ENCODE results near the gene COMMD10. TPM values are rescaled to one million over a fixed set of nuclear protein-coding genes. Genes with fewer than 3 reads are reported as not detected.
"Not testable (repeated sequence)": the region's sequence is repeated elsewhere in the genome, so short reads cannot be mapped to it uniquely, and the experiment has no call there.

COMMD10 gene
- total and polyA plus RNA-seq, 2 experiments from 2014 or later, result 37.7 to 52.2 TPM

GRCh38 chr5:116091416-116091815, 6.6 kb downstream of the COMMD10 start:
- Histone ChIP-seq H3K4me3 (no peak overlapping the region), H3K4me1 (ENCODE audit: insufficient read depth) (peaks cover 11% of the 10 kb centered on the region), H4K20me1 (ENCODE audit: insufficient read depth, poor library complexity, severe bottlenecking) (no peaks in the 10 kb centered on the region), H3K36me3 (replicated peaks; ENCODE audit: insufficient read depth, low read depth) (no peaks in the 10 kb centered on the region), H3K4me2 (no peak overlapping the region), H3K79me2 (peaks cover 19% of the 10 kb centered on the region), H3K27me3 (no peaks in the 10 kb centered on the region), H3K9me3 (ENCODE audit: low read depth) (no peaks in the 10 kb centered on the region), H2AFZ (no peak overlapping the region), H3K9me2 (replicated peaks; ENCODE audit: insufficient read depth) (no peaks in the 10 kb centered on the region), H3K27ac (no peak overlapping the region)
- TF ChIP-seq EZH2 (IDR thresholded peaks at IDR 0.05; ENCODE audit: borderline replicate concordance), result no peak
- TF ChIP-seq CTCF (IDR thresholded peaks at IDR 0.05; ENCODE audit: poor library complexity), result no peak
- TF ChIP-seq EZH2phosphoT487 (IDR thresholded peaks at IDR 0.05; ENCODE audit: low read depth, severe bottlenecking, unreplicated experiment), result no peak
- 57% methylated on average over 1 of the region's 1 CpG for WGBS (ENCODE audit: low lambda C conversion rate, missing lambda C conversion rate)
- no peak for DNase-seq (ENCODE audit: low spot score)

DNA sequence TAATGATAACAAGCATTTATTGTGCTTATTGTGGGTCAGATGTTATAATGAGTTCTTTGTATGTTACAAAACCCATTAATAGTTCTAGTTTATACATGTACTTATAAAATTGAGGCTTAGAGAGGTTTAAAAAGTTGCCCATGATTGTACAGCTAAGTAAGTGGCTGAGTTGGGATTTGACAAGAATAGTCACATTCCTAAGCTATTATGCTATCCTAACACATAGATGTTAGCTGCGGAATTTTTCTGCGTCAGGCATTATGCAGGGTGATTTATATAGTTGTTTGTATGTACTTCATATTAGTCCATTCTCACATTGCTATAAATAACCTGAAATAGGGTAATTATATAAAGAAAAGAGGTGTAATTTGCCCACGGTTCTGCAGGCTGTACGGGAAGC, 12.5 kb downstream of the COMMD10 start:
- no peak for TF ChIP-seq EZH2 (IDR thresholded peaks at IDR 0.05; ENCODE audit: borderline replicate concordance)
- no peak for TF ChIP-seq CTCF (IDR thresholded peaks at IDR 0.05; ENCODE audit: poor library complexity)
- TF ChIP-seq EZH2phosphoT487 (IDR thresholded peaks at IDR 0.05; ENCODE audit: low read depth, severe bottlenecking, unreplicated experiment), result no peak
- WGBS (ENCODE audit: low lambda C conversion rate, missing lambda C conversion rate), result 91% methylated on average over 4 of the region's 4 CpGs
- H3K27ac ChIP-seq, result no peak overlapping the region

DNA sequence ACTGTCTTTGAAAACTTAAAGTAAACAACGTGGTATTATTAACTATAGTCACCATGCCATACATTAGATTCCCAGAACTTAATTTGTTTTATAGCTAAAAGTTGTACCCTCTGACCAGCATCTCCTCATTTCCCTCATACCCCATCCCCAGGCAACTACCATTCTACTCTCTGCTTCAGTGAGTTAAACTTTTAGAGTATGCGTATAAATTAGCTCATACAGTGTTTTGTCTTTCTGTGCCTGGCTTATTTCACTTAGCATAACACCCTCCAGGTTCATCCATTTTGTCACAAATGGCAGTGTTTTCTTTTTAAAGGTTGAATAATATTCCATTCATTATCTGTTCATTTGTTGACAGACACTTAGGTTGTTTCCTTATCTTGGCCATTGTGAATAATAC, 14.2 kb downstream of the COMMD10 start:
- H3K4me1 ChIP-seq (ENCODE audit: insufficient read depth), result no peaks in the 10 kb centered on the region
- H2AFZ ChIP-seq, result no peak overlapping the region
- H3K9me3 ChIP-seq (ENCODE audit: low read depth), result no peaks in the 10 kb centered on the region
- no peaks in the 10 kb centered on the region for H3K27me3 ChIP-seq
- H3K79me2 ChIP-seq, result no peaks in the 10 kb centered on the region
- H3K36me3 ChIP-seq (replicated peaks; ENCODE audit: insufficient read depth, low read depth), result no peaks in the 10 kb centered on the region
- 97% methylated on average over 2 of the region's 2 CpGs for WGBS (ENCODE audit: low lambda C conversion rate, missing lambda C conversion rate)
- no peak for TF ChIP-seq EZH2phosphoT487 (IDR thresholded peaks at IDR 0.05; ENCODE audit: low read depth, severe bottlenecking, unreplicated experiment)
- no peak for TF ChIP-seq CTCF (IDR thresholded peaks at IDR 0.05; ENCODE audit: poor library complexity)
- no peak for TF ChIP-seq EZH2 (IDR thresholded peaks at IDR 0.05; ENCODE audit: borderline replicate concordance)
- H4K20me1 ChIP-seq (ENCODE audit: insufficient read depth, poor library complexity, severe bottlenecking), result no peaks in the 10 kb centered on the region
- H3K4me3 ChIP-seq, result no peak overlapping the region
- H3K9me2 ChIP-seq (replicated peaks; ENCODE audit: insufficient read depth), result no peaks in the 10 kb centered on the region
- DNase-seq (ENCODE audit: low spot score), result no peak
- H3K4me2 ChIP-seq, result no peak overlapping the region
- H3K27ac ChIP-seq, result no peak overlapping the region

More for the DNA sequence above, 12.5 kb downstream of the COMMD10 start:
- Histone ChIP-seq H3K4me3 (no peak overlapping the region), H3K4me1 (ENCODE audit: insufficient read depth) (no peaks in the 10 kb centered on the region), H3K27me3 (no peaks in the 10 kb centered on the region), H3K9me2 (replicated peaks; ENCODE audit: insufficient read depth) (no peaks in the 10 kb centered on the region), H3K36me3 (replicated peaks; ENCODE audit: insufficient read depth, low read depth) (no peaks in the 10 kb centered on the region), H3K9me3 (ENCODE audit: low read depth) (no peaks in the 10 kb centered on the region), H3K79me2 (no peaks in the 10 kb centered on the region), H3K4me2 (no peak overlapping the region), H4K20me1 (ENCODE audit: insufficient read depth, poor library complexity, severe bottlenecking) (no peaks in the 10 kb centered on the region), H2AFZ (no peak overlapping the region)
- DNase-seq (ENCODE audit: low spot score), result no peak

DNA sequence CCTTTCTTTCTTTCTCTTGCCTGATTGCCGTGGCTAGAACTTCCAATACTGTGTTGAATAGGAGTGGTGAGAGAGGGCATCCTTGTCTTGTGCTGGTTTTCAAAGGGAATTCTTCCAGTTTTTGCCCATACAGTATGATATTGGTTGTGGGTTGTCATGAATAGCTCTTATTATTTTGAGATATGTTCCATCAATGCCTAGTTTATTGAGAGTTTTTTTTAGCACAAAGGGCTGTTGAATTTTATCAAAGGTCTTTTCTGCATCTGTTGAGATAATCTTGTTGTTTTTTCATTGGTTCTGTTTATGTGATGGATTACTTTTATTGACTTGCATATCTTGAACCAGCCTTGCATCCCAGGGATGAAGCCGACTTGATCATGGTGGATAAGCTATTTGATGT, 20.1 kb downstream of the COMMD10 start:
- not testable (repeated sequence) for H3K27ac ChIP-seq; H4K20me1 ChIP-seq (ENCODE audit: insufficient read depth, poor library complexity, severe bottlenecking); H3K4me3 ChIP-seq; H3K79me2 ChIP-seq; DNase-seq (ENCODE audit: low spot score); H3K4me1 ChIP-seq (ENCODE audit: insufficient read depth); H3K9me3 ChIP-seq (ENCODE audit: low read depth); H3K27me3 ChIP-seq; H3K36me3 ChIP-seq (replicated peaks; ENCODE audit: insufficient read depth, low read depth); H3K9me2 ChIP-seq (replicated peaks; ENCODE audit: insufficient read depth); H2AFZ ChIP-seq; H3K4me2 ChIP-seq
- 82% methylated on average over 2 of the region's 2 CpGs for WGBS (ENCODE audit: low lambda C conversion rate, missing lambda C conversion rate)

Measured in hepatocyte (in vitro differentiated cells).